Activated effector memory CD4-positive, alpha-beta T cell treated with anti-CD3 and anti-CD28 coated beads, Interleukin-2, amount 50 U/mL, for 16 hours (primary cell): ENCODE data around the gene HES6.
A peak's percentile ranks its signal among the peaks of the same experiment; 100 is the strongest.
"Not testable (repeated sequence)": the region's sequence is repeated elsewhere in the genome, so short reads cannot be mapped to it uniquely, and the experiment has no call there.

Experiments
- DNase-seq: peaks from one replicate; pipeline ENCODE4 v3.0.0-alpha.2; 2020

The HES6 gene, protein sequence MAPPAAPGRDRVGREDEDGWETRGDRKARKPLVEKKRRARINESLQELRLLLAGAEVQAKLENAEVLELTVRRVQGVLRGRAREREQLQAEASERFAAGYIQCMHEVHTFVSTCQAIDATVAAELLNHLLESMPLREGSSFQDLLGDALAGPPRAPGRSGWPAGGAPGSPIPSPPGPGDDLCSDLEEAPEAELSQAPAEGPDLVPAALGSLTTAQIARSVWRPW

GRCh38 chr2:238239863-238240756 is at the start of gene HES6:
HES6 (minus strand) TSS chr2:238240038; CDS start chr2:238239905, 133 bp downstream.
- peak; percentile 91 for DNase-seq

DNA sequence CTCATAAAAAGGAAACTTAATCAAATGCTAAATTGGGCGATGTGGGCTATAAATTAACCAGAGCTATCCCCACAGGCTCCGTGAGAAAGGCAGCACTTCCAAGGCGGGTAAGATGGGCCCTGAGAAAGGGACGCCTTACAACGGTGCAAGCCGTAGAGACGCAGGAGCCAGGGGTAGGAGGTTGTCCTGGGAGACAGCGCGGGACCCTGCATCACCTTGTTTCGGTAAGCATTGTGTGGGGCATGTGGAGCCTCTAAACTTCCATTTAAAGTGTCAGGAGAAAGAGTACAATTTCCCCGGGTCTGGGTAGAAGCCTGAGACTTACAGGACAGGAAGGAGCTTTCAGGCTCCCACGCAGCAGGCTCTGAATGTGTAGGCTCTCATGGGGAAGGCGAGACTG is 49.7 kb upstream of the HES6 start:
- DNase-seq: no peak

DNA sequence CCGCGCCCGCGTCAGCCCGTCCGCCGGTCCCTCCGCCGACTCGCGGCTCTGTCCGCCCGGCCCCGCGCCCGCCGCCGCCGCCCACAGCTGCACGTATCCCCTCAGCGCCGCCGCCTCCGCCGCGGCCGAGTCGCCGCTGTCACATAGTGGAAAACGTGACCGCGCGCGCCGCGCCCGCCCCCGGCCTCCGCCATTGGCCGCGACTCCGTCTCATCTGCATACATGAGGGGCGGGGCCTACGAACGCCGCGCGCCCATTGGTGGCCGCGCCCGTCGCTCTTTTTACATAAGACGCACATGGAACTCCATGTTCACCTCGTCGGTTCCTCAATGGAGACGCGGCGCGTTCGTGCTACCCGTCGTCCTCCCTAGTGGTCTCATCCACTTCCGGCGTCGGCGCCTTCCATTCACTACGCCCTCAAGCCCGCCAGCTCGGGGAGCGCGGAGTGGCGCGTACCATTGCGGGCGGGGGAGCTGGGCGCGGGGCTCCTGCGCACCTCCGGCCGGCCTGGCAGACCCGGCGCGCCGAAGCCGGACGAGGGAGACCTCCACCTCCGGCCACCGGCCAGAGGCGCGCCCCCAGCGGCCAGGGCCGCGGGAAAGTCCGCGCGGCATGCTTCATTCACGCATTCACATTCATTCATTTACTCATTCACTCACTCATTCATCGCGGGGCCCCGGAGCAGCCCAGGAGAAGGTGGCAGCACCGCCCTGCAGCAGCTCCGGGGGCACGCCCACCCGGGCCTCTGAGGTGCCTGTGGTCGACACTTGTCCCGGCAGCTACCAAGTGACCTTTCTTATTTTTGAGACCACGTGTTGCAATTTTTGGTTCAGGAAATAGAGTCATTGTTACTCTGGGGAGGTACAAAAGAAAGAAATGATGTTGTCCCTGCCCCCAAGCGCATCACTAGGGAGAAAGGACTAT is 49.1 kb upstream of the HES6 start:
- peak; percentile 98 for DNase-seq

GRCh38 chr2:238287737-238288649 is 48.2 kb upstream of the HES6 start, which contains the start of gene PER2:
PER2 (minus strand) TSS chr2:238288610; CDS start chr2:238277936, 10,674 bp downstream.
- peak; percentile 72 for DNase-seq

DNA sequence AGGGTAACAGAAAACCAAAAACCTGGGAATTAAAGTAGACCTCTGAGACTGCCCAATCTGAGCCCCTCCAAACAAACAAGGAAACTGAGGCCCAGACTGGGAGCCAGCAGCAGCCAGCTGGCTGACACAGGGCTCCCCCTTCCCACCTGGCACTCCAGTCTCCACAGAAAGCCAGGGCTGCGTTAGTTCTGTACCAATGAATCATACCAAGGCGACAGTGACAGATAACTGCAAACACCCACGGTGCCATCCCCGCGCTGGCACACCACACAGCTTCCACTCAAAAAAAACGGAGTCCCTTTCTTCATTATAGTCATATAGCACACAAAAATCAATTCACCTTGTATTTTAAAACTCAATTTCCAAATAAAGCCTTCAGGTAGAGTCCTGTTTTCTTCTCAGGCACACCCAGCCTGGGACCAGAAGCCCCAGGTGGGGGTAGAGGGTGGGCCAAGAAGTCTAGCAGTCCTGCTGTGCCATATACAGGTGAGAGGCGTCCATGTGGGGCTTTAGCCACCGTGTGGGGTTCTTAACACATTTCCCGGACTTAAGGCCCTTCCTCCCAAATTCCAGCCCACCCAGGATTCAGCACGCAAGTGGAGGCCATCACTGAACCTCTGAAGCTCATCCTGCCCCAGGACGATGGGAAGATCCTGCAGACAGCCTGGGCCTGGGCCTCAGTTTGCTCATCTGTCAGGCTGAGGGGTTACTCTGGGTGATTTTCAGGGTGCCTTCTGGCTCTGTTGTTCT is 47.3 kb upstream of the HES6 start:
- DNase-seq: peak; percentile 75

DNA sequence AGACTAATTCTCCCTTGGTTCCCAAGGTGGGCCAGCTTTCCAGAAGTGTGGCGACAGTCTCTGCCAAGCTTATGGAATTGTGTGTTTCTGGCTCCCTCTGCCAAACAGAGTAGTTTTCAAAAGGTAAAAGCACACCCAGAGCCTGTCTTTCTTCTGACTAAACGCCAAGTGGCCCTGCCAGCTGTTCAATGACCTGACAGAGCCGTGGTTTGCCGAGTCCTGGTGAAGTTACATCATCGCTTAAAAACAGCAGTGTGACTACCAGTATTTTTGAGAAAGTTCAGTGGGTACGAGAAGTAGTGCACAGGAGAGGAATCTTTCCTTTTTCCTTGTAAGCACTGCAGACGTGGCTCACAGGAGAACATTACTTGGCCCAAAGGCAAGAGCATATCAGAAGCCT is 46.7 kb upstream of the HES6 start:
- DNase-seq: no peak

DNA sequence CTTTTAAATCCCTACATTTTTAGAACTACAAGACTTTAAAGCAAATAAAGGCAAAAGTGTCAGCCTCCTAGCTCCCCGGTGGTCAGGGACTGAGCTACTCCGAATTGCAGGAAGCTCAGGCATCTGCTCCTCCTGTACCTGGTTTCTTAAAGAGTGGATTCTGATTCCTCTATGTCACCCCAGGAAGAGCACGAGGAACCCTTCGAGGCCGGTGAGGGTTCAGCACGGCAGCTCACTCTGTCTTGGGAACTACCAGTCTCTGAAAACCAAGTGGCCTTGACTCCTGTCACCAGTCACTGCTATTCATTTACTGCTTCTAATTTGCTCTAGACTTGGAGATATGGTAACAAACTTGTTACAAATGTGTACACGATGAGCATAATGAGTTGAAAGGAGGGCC is 46.3 kb upstream of the HES6 start:
- DNase-seq: no peak

DNA sequence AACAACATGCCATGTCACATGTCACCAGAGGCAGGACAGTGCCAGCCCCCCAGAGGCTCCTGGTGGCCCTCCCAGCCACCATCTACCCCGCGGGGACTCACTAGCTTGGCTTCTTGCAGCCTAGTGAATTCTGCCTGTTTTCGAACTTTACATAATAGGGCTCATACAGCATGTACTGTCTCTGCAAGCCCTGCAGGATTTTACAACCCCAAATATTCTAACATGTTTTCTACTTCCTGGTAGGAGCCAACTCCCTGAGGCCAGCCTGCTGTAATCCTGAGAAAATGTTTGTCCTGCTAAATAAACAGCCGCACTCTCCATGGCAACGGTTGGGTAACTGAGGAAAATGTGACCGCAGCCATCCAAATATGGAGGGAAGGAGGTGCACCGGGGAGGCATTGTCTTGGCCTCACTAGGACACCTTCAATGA is 45.8 kb upstream of the HES6 start:
- DNase-seq: no peak

DNA sequence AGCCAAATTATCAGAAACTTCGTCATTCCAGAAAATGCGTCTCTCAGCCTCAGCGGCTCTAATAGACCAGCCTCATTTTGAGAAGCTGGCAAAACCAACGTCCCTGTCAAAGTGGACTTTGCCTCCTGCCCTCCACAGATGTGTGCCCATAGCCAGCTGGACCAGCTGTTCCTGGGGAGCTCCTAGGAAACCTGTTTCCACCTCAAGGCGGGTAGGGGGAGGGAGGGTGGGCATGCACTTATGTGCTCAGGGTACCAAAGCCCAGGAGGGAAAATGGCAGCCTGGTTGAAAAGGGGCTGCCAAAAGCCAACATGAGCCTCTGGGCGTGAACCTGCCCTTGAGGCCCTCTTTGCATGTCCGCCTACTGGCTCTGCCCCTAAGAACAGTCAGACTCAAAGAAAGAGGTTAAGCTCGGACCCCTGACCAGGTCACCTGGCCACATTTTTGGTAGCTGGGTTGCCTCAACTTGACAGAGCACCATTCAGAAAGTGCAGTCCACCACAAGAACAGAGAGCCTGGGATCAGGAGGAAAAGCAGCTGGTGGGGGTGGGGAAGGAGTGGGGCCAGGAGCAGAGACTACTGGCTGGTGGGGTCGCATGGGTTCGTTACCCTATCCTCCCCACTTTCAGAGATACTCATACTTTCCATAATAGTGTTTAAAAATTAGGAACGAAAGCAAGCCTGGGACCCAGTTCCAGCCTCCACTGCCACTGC is 45.1 kb upstream of the HES6 start:
- DNase-seq: no peak

DNA sequence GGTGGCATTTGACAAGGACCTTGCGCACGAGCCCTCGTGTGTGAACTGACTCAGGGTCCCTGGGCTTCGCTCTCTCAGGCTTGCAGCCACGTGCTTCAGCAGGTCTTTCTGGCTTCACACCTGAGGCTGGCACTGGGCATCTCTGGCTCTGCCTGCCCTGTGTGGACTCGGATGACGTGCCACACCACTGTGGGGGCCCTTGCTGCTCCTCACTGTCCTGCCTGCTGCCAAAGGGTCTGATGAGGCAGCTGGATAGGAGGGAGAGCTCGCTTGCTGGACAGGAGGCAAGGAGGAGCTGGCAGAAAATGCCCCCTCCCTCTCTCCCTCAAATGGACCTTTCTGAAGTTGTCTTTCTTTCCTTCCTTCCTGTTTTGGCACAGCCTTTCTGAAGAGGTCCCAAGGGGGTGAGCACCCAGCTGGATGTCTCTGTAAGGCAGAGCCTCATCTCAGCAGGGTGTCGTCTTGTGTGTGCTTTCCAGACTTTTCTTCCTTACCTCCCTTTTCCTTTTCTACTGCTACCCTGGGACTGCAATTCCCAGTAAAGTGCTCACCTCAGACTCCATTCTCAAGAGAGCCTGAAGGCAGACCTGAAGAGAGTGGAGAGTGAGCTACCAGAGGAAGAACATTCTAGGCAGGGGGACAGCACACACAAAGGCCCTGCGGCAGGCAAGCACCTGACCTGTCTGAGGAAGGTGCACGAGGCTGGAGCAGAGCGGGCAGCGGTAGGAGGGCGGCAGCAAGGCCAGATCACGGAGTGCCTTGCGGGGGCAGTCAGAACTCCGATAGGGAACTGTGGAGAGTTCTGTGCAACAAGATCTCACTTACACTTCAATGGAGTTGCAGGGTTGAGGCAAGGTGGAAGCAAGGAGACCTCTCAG is 43.3 kb upstream of the HES6 start:
- no peak for DNase-seq

- no peak for DNase-seq
Observed at GRCh38 chr2:238281826-238282480, 42.1 kb upstream of the HES6 start.

GRCh38 chr2:238280083-238280825 is 40.4 kb upstream of the HES6 start:
- DNase-seq: no peak

GRCh38 chr2:238279324-238279682 is 39.5 kb upstream of the HES6 start:
- DNase-seq: no peak

- DNase-seq: no peak
Observed at GRCh38 chr2:238278626-238279323, 38.9 kb upstream of the HES6 start.

GRCh38 chr2:238277695-238278094 is 37.9 kb upstream of the HES6 start:
- no peak for DNase-seq

DNA sequence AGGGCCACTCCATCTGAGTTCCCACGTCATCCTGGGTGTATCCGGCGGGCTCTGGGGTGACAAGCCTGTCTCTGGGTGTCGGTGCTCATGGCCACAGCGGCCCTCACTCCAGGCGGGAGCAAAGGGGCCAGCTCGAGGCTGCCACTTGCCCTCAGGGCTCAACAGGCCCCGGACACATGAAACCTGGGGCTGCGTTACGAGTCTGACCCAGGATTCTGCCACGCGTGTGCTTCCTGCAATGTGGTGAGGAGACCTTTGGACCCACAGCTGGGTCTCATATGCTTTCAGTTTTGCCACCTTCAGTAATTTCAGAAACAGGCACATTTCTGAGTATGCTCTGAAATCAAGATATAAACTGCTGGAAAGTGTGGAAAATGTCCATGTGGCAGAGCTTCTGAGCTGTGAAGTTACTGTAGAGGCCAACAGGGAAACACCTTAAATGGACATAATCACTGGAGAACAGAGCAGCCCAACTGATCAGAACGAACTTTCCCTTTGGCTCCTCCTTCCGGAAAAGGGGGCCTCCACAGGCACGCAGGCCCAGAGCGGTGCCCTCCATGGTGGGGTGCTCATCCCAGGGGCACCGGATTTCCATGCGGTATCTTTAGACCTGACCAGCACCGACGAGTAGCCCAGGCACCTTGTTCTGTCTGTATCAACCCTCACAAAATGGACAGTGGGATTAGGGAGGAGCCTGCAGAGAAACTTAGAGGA is 34.5 kb upstream of the HES6 start:
- no peak for DNase-seq

DNA sequence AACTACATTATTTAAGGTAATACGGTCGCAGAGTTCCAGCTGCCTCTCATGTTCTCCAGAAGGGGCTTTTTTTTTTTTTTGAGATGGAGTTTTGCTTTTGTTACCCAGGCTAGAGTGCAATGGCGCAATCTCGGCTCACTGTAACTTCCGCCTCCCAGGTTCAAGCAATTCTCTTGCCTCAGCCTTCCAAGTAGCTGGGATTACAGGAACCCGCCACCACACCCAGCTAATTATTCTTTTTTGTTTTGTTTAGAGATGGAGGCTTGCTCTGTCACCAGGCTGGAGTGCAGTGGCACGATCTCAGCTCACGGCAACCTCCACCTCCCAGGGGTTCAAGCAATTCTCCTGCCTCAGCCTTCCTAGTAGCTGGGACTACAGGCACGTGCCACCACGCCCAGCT is 33.6 kb upstream of the HES6 start:
- DNase-seq: not testable (repeated sequence)
